Measurements from ENCODE around the gene MBTPS2.

The MBTPS2 gene

GRCh38 chrX:21881881-21882574 lies 42.6 kb downstream of the MBTPS2 start:
- peaks cover 3% of the 10 kb centered on the region; the same call in 1 of the 2 replicates for H3K36me3 ChIP-seq (ENCODE audit: insufficient read depth, low read length)
- H3K27me3 ChIP-seq (ENCODE audit: insufficient read depth, low read length, poor library complexity) = no peaks in the 10 kb centered on the region
- ATAC-seq (ENCODE audit: insufficient read depth, low read depth) = no peak
- H3K79me2 ChIP-seq (ENCODE audit: insufficient read depth, low read length) = no peaks in the 10 kb centered on the region
- no peak overlapping the region for H3K4me2 ChIP-seq (ENCODE audit: insufficient read depth, low read length)
- H2AFZ ChIP-seq (ENCODE audit: low read depth, low read length) = no peak overlapping the region
- TF ChIP-seq CTCF (IDR thresholded peaks at IDR 0.05; ENCODE audit: borderline replicate concordance, extremely low read depth, low read length, poor library complexity, severe bottlenecking) = no peak
- TF ChIP-seq EZH2 (IDR thresholded peaks at IDR 0.05; ENCODE audit: borderline replicate concordance, low read depth, low read length, severe bottlenecking) = no peak
- H3K9ac ChIP-seq (ENCODE audit: low read depth, low read length) = no peak overlapping the region
- no peak for DNase-seq
- H3K4me3 ChIP-seq (ENCODE audit: low read depth in 1 of 2, low read length in 2 of 2) = no peak overlapping the region
- no peaks in the 10 kb centered on the region for H4K20me1 ChIP-seq (ENCODE audit: insufficient read depth, low read length)
- H3K4me1 ChIP-seq (ENCODE audit: insufficient read depth, low read length) = no peaks in the 10 kb centered on the region
- H3K9me3 ChIP-seq (ENCODE audit: insufficient read depth, low read length, severe bottlenecking) = no peaks in the 10 kb centered on the region
- no peak overlapping the region for H3K27ac ChIP-seq (ENCODE audit: low read length)

- no peak for TF ChIP-seq CTCF (IDR thresholded peaks at IDR 0.05; ENCODE audit: borderline replicate concordance, extremely low read depth, low read length, poor library complexity, severe bottlenecking)
- TF ChIP-seq EZH2 (IDR thresholded peaks at IDR 0.05; ENCODE audit: borderline replicate concordance, low read depth, low read length, severe bottlenecking) = no peak
- DNase-seq = no peak
- Histone ChIP-seq H3K9ac (ENCODE audit: low read depth, low read length) (no peak overlapping the region), H3K27ac (ENCODE audit: low read length) (no peak overlapping the region), H3K9me3 (ENCODE audit: insufficient read depth, low read length, severe bottlenecking) (no peaks in the 10 kb centered on the region), H3K36me3 (ENCODE audit: insufficient read depth, low read length) (peaks cover 3% of the 10 kb centered on the region; the same call in 1 of the 2 replicates), H3K4me2 (ENCODE audit: insufficient read depth, low read length) (no peak overlapping the region), H3K79me2 (ENCODE audit: insufficient read depth, low read length) (no peaks in the 10 kb centered on the region), H2AFZ (ENCODE audit: low read depth, low read length) (no peak overlapping the region), H3K4me1 (ENCODE audit: insufficient read depth, low read length) (no peaks in the 10 kb centered on the region), H4K20me1 (ENCODE audit: insufficient read depth, low read length) (no peaks in the 10 kb centered on the region), H3K27me3 (ENCODE audit: insufficient read depth, low read length, poor library complexity) (no peaks in the 10 kb centered on the region), H3K4me3 (ENCODE audit: low read depth in 1 of 2, low read length in 2 of 2) (no peak overlapping the region)
- ATAC-seq (ENCODE audit: insufficient read depth, low read depth) = no peak
Observed at GRCh38 chrX:21883258-21883657, 43.8 kb downstream of the MBTPS2 start.

GRCh38 chrX:21885568-21885967 lies 46.2 kb downstream of the MBTPS2 start:
- TF ChIP-seq EZH2 (IDR thresholded peaks at IDR 0.05; ENCODE audit: borderline replicate concordance, low read depth, low read length, severe bottlenecking) = no peak
- TF ChIP-seq CTCF (IDR thresholded peaks at IDR 0.05; ENCODE audit: borderline replicate concordance, extremely low read depth, low read length, poor library complexity, severe bottlenecking) = no peak
- no peak overlapping the region for H3K27ac ChIP-seq (ENCODE audit: low read length)
- H3K4me2 ChIP-seq (ENCODE audit: insufficient read depth, low read length) = no peak overlapping the region
- no peaks in the 10 kb centered on the region for H3K79me2 ChIP-seq (ENCODE audit: insufficient read depth, low read length)
- ATAC-seq (ENCODE audit: insufficient read depth, low read depth) (no peak), DNase-seq (no peak)
- peaks cover 3% of the 10 kb centered on the region; the same call in 1 of the 2 replicates for H3K36me3 ChIP-seq (ENCODE audit: insufficient read depth, low read length)
- H3K4me3 ChIP-seq (ENCODE audit: low read depth in 1 of 2, low read length in 2 of 2) = no peak overlapping the region
- H4K20me1 ChIP-seq (ENCODE audit: insufficient read depth, low read length) = no peaks in the 10 kb centered on the region
- no peaks in the 10 kb centered on the region for H3K27me3 ChIP-seq (ENCODE audit: insufficient read depth, low read length, poor library complexity)
- no peak overlapping the region for H2AFZ ChIP-seq (ENCODE audit: low read depth, low read length)
- no peaks in the 10 kb centered on the region for H3K9me3 ChIP-seq (ENCODE audit: insufficient read depth, low read length, severe bottlenecking)
- no peaks in the 10 kb centered on the region for H3K4me1 ChIP-seq (ENCODE audit: insufficient read depth, low read length)
- no peak overlapping the region for H3K9ac ChIP-seq (ENCODE audit: low read depth, low read length)
